ENCODE measurements around the gene NUDT21.

GRCh38 chr16:56488035-56488434 is 36.9 kb upstream of the NUDT21 start:
- TF ChIP-seq CTCF (conservative IDR thresholded peaks at IDR 0.05) = no peak
- no peak for TF ChIP-seq EZH2 (IDR thresholded peaks at IDR 0.05; ENCODE audit: low read depth)
